Stimulated activated CD8-positive, alpha-beta memory T cell treated with anti-CD3 and anti-CD28 coated beads, Interleukin-7, amount 100 ng/mL, for 4 hours (primary cell): ENCODE data around the gene MINK1.
A peak's percentile ranks its signal among the peaks of the same experiment; 100 is the strongest.

Experiments used
- DNase-seq, 2 donors: peaks; one replicate each; pipeline ENCODE4 v3.0.0-alpha.2; 2020; ENCODE audit warnings: low read depth in 2 of 2

MINK1 gene

GRCh38 chr17:4833178-4833940, at the start of gene MINK1:
Gene MINK1 (plus strand): TSS chr17:4833340. CDS start chr17:4833584, 244 bp downstream.
- DNase-seq = peak; percentile 75 to 88

DNA sequence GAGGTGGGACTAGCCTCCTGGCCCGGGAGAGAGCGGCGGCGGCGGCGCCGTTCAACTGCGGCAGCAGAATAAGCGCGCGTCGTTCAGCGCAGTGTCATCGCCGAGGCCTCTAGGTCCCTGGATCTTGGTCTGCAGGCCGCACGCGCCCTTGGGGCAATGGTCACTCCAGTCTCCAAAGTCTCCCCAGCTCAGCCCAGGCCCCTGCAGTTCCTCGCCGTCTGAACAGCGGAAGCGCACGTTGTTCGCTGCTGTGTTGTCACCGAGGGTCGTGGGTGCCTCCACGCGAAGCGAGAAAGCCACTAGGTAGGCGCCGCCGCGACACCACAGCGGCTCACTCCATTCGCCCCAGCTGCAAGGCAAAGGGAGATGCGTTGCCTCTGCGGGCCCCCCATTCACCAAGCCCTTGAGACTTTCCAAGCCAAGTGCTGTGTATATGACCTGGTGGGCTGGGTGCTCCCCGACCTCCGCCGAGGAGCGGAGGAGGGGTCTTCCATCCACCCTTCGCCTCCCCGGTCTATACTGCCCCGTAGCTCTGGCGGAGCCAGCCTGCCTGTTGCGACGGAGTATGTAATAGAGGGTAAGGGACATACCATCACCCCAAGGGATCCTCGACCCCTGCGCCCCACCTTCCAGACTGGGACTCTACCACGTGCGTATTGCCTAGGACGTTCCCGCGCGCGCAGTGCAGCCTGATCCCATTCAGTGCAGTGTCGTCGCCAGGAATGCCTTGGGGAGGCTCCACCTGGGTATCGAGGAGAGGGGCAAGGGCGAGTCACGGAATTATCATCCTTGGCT, 47.6 kb upstream of the MINK1 start:
- no peak for DNase-seq

DNA sequence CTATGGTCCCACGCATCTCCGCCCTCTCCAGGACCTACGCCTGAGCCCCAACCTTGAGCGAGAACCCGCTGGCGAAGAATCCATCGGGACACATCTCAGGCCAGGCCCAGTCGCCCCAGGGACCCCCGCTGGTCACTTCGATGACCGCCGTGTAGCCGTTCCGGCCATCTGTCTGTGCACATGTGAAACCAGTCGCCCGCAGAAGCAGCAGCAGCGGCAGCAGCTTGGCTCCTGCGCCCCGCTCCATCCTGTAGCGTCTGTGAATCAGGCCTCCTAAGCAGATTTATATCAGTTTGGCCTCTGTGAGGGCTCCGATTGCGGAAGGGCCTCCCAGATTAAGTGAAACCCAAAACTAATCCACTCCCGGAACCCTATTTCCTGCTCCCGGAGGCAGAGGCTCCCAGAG, 47.0 kb upstream of the MINK1 start, which contains the start of gene VMO1:
VMO1 (minus strand) TSS at position 259 of the 406 bp plus-strand sequence; CDS start at position 247, 12 bp downstream.
- no peak for DNase-seq

DNA sequence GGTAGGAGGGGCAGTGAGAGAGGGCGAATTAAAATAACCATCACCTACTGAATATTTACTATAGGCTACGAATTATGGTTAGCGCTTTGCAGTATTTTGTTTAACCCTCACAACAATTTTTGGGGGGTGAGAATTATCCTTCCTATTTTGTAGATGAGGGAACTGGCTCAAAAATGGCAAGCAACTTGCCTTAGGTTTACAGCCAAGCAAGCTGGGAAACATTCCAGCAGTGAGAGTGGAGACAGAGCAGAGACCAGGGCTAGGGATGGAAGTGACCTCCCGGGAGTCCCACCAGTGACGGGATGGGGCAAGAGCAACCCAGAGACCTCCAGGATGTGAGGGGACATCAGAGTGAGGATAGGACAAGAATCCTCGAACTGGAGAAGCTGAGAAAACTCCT, 46.6 kb upstream of the MINK1 start:
- DNase-seq = no peak

GRCh38 chr17:4788159-4788806, 44.9 kb upstream of the MINK1 start:
- DNase-seq = no peak

DNA sequence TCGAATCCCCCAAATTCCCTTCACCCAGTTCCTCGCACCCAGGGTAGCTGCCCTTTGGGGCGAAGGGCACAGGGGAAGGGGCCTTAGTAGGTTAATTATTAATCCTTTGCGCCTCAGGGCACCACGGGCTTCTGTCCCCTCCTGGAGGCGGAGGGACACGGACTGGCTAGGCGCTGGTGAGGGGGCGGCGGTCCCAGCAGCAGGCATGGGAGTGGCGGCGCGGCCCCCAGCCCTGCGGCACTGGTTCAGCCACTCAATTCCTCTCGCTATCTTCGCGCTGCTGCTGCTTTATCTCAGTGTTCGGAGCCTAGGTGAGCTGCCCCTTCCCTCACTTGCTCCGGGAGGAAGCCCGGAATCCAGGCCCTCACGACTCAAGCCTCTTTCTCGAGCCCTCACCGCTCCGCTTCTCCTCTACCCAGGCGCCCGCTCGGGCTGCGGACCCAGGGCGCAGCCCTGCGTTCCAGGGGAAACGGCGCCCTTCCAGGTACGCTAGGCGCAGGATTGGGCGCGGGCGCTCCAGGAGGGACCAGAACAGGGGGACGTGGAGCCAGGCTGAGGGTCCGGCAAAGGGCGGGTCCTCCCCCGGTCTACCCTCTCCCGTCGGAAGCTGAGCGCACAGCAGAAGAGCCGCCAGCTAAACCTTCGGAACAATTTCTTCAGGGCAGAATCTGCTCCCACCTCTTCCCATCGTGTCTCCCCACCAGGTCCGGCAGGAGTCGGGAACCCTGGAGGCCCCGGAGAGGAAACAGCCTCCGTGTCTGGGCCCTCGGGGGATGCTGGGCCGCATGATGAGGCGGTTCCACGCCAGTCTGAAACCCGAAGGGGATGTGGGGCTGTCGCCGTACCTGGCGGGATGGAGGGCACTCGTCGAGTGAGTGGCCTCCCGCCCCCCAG, 44.1 kb upstream of the MINK1 start, which contains the start of gene GLTPD2:
GLTPD2 (plus strand) TSS at position 158 of the 894 bp plus-strand sequence; CDS start at position 206, 48 bp downstream.
- DNase-seq = no peak

DNA sequence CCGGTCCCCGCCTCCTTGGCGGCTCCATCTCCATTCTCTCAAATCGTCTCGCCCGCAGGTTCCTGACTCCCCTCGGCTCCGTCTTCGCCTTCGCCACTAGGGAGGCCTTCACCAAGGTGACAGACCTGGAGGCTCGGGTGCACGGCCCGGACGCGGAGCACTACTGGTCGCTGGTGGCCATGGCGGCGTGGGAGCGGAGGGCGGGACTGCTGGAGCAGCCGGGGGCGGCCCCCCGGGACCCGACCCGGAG, 43.5 kb upstream of the MINK1 start:
- DNase-seq = no peak

GRCh38 chr17:4789951-4790704, 43.0 kb upstream of the MINK1 start:
- peak; percentile 64 to 74 for DNase-seq

- DNase-seq = no peak
These were observed 42.4 kb upstream of the MINK1 start for GRCh38 chr17:4790705-4791088.

- no peak for DNase-seq
These were observed 38.0 kb upstream of the MINK1 start for GRCh38 chr17:4795168-4795567.

- no peak for DNase-seq
These were observed 36.6 kb upstream of the MINK1 start for GRCh38 chr17:4796552-4796920.

GRCh38 chr17:4800462-4801196, 32.5 kb upstream of the MINK1 start:
- DNase-seq = no peak

DNA sequence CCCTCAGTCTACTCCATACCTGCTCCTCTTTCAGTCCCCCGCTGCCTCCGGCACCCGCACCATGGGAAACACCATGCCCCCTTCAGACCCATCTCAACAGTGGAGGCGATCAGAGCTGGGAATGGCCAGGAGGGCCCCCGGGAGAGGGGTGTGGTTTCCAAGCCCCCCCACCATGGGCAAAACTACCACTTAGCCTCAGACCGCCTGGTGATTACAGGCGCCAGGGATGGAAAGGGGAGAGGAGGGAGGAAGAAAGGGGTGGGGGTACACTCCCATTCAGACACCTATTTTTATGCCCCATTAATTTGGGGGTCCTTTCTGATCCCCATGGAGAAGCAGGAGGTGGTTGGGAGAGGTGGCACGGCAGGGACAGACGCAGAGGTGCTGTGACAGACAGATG, 30.9 kb upstream of the MINK1 start, which contains the start of gene C17orf114:
C17orf114 (minus strand) TSS at position 101 of the 400 bp plus-strand sequence.
- no peak for DNase-seq

DNA sequence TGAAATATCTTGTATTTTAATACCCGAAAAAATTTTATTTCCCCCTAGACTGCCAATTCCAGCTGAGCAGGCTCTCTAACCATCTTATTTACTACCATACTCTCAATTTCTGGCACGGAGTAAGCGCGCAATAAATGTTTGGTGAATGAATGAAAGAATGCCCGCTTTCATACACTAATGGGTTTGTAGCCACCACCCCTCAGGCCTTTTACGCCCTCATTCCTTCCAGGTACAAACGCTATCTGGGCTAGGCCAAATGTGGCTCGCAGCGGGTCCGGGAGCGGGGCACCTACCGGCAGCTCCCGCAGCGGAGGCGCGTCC, 26.7 kb upstream of the MINK1 start:
- DNase-seq = no peak

- peak; percentile 54 to 83 for DNase-seq
These were observed 26.1 kb upstream of the MINK1 start, which contains the start of gene PLD2 for GRCh38 chr17:4806777-4807604. Gene PLD2 (plus strand): TSS chr17:4807152. CDS start chr17:4807773, 621 bp downstream.

DNA sequence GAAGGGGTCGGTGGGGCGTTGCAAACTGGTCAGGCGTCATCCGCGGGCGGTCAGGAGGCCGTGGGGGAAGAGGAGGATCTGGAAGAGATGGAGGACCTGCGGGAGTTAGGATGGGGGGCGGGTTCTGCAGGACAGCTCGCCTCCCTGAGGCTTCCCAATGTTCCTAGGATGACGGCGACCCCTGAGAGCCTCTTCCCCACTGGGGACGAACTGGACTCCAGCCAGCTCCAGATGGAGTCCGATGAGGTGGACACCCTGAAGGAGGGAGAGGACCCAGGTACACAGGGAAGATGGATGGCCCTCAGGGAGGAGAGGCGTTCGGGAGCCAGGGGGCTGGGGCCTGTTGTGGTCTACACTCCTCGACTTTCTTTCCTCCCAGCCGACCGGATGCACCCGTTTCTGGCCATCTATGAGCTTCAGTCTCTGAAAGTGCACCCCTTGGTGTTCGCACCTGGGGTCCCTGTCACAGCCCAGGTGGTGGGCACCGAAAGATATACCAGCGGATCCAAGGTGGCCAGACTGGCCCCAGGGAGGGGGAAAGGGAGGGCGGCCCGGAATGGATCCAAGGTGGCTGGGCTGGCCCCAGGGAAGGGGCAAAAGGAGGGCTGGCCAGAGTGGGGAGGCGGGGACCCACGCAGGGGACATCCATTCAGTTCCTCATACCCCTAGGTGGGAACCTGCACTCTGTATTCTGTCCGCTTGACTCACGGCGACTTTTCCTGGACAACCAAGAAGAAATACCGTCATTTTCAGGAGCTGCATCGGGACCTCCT, 25.3 kb upstream of the MINK1 start:
- DNase-seq = no peak

DNA sequence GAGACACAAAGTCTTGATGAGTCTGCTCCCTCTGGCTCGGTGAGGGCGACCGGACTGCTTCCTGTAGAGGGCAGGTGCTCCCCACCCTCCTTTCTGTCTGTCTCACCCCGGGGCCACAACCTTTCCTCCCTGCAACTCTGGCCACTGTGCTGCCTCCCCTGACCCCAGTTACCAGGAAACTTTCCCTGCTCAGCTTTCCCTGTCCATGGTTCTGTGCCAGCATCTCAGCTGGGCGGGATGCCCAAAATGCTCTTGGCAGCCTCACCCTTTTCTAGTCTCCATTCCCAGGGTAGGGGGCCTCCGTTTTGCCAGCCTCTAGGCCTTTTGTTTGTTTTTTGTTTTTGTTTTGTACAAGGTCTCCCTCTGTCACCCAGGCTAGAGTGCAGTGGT, 24.8 kb upstream of the MINK1 start:
- DNase-seq = no peak

DNA sequence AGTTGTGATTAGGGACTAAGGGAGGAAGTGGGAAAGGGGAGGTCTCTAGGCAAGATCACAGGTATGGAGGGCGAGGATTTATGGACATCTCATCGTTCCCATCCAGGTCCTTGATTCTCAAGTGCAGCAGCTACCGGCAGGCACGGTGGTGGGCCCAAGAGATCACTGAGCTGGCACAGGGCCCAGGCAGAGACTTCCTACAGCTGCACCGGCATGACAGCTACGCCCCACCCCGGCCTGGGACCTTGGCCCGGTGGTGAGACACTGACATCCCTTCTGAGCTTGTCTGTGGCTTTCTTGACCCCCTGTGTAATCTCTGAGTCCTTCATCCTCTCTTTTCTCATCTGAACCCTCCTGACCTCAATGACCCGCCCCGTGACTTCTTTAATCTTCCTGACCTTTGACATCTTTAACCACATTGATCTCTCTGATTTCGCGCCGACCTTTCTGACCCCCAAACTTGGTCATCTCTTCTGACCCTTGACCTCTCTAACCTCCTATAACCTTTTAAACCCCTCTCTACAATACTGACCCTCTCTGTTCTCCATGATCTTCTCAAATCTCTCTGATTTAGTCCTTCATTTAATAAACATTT, 22.3 kb upstream of the MINK1 start:
- no peak for DNase-seq
